ENCODE measurements around the gene ETV4. TPM values are rescaled to one million over a fixed set of nuclear protein-coding genes. Genes with fewer than 3 reads are reported as not detected.

ETV4 gene
- total RNA-seq, 2 experiments from 2014 or later: 2.9 to 3.3 TPM

DNA sequence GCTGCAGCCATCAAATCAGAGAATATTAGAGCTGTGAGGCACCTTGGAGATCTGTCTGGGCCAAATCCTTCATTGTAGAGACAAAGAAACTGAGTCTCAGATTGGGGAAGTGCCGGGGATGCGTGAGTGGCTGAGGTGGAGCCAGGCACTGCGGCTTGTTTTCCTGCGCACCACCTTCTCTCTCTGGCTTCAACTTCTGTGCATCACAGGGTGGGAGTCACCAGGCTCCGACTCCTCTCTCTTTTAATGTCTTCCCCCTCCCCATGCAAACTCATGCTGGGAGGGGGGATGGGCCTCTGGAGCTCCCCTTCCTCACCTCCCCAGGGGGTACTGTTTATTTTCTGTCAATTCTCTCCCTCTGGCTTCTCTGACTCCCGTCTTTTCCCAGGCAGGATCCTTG lies 8.7 kb upstream of the ETV4 start:
- intact Hi-C loops (cut with DNase I, micrococcal nuclease): no loop called here
- no peak overlapping the region for H3K4me3 Mint-ChIP-seq
- ATAC-seq (no peak), DNase-seq (no peak)
- CTCF ChIA-PET: interaction anchor here (2.2 kb wide), 1 partner anchor 22 kb away, joined by 6 read pairs; no protein-coding TSS in a partner anchor
- H3K27me3 Mint-ChIP-seq: peaks cover 17% of the 10 kb centered on the region
- H3K36me3 Mint-ChIP-seq (ENCODE audit: low read depth): no peaks in the 10 kb centered on the region
- POLR2A ChIA-PET: no interaction called here
- no peaks in the 10 kb centered on the region for H3K9me3 Mint-ChIP-seq (ENCODE audit: low read depth)
- H3K27ac Mint-ChIP-seq: no peak overlapping the region
- H3K4me1 Mint-ChIP-seq: peaks cover 5% of the 10 kb centered on the region

- DNase-seq (no peak), ATAC-seq (no peak)
- Mint-ChIP-seq H3K4me1 (peaks cover 5% of the 10 kb centered on the region), H3K9me3 (ENCODE audit: low read depth) (no peaks in the 10 kb centered on the region), H3K4me3 (no peak overlapping the region), H3K27me3 (peaks cover 24% of the 10 kb centered on the region), H3K36me3 (ENCODE audit: low read depth) (no peaks in the 10 kb centered on the region), H3K27ac (no peak overlapping the region)
- ChIA-PET CTCF (interaction anchor here (0.6 to 2.6 kb wide), 4 partner anchors 10 to 70 kb away, joined by 3 to 14 read pairs (median 4); partner anchors contain the start of gene DHX8), POLR2A (no interaction called here)
- intact Hi-C loops (cut with DNase I, micrococcal nuclease): no loop called here
Measured at GRCh38 chr17:43553573-43553972, 7.4 kb upstream of the ETV4 start.

DNA sequence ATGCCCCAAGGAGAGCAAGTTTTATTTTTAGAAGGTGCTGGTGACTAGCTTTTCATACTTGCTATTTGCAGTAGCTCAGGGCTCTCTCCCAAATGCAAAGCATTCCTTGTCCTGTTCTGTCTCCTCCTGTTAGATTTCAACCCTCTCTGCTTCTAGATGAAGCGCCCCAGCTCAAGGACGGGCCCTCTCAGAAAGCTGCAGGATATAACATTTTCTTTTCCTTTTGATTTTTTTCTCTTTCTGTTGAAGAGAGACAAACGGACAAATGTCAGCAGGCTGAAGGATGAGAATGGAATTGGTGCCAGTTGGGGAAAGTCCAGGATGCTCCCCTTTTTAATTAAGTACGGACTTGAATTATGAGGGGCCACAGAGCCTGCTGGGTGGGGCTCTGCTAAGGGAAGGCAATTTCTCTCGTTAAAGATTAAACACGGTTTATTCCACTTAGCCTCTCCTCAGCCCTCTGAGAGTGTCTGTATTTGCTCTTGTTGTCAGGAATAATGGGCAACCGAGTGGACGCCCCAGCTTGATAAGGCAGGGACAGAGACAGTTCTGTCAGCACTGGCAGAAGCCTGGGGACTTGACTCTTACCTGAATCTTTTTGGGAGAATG lies 6.2 kb upstream of the ETV4 start:
- H3K27ac Mint-ChIP-seq: no peak overlapping the region
- CTCF ChIA-PET: interaction anchor here (0.5 to 2.6 kb wide), 5 partner anchors 15 to 208 kb away, joined by 3 to 14 read pairs (median 4); no protein-coding TSS in a partner anchor
- H3K9me3 Mint-ChIP-seq (ENCODE audit: low read depth): no peaks in the 10 kb centered on the region

DNA sequence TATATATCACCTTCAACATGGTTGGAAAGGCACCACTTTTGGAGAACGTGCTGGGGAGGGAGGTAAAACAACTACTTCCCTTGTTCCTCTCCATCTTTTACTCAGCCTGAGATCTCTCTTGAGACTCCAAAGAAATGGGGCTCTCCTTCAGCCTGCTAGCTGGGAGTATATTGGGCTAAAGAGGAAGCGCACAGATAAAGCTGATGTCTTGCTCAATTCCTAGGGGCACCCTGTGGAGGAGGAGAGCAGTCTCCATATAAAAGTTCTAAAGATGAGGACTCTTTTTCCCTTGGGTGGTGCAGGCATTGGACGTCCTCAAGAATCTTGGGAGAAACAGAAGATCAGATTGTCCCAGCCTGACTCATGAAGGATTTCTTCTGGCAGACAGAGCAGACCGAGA lies 4.6 kb upstream of the ETV4 start:
- no peak overlapping the region for H3K4me3 Mint-ChIP-seq
- ChIA-PET POLR2A (interaction anchor here (0.7 kb wide), 1 partner anchor 279 kb away, joined by 3 read pairs; no protein-coding TSS in a partner anchor), CTCF (no interaction called here)
- no peak for DNase-seq
- no peak for ATAC-seq
- intact Hi-C loops (cut with DNase I, micrococcal nuclease): no loop called here
- peaks cover 38% of the 10 kb centered on the region for H3K27me3 Mint-ChIP-seq
- no peak overlapping the region for H3K27ac Mint-ChIP-seq
- no peaks in the 10 kb centered on the region for H3K9me3 Mint-ChIP-seq (ENCODE audit: low read depth)
- peaks cover 11% of the 10 kb centered on the region for H3K4me1 Mint-ChIP-seq
- H3K36me3 Mint-ChIP-seq (ENCODE audit: low read depth): no peaks in the 10 kb centered on the region

More for the DNA sequence above, 6.2 kb upstream of the ETV4 start:
- ATAC-seq: no peak
- no peak for DNase-seq
- POLR2A ChIA-PET: no interaction called here
- intact Hi-C loops (cut with DNase I, micrococcal nuclease): no loop called here
- no peak overlapping the region for H3K4me3 Mint-ChIP-seq
- peaks cover 33% of the 10 kb centered on the region for H3K27me3 Mint-ChIP-seq
- H3K4me1 Mint-ChIP-seq: peaks cover 7% of the 10 kb centered on the region
- no peaks in the 10 kb centered on the region for H3K36me3 Mint-ChIP-seq (ENCODE audit: low read depth)

- Mint-ChIP-seq H3K4me1 (peaks cover 17% of the 10 kb centered on the region), H3K9me3 (ENCODE audit: low read depth) (no peaks in the 10 kb centered on the region), H3K4me3 (no peak overlapping the region), H3K27me3 (peaks cover 41% of the 10 kb centered on the region), H3K27ac (no peak overlapping the region), H3K36me3 (ENCODE audit: low read depth) (no peaks in the 10 kb centered on the region)
- ChIA-PET POLR2A (no interaction called here), CTCF (no interaction called here)
- ATAC-seq (no peak), DNase-seq (no peak)
- intact Hi-C loops (cut with DNase I, micrococcal nuclease): no loop called here
Measured at GRCh38 chr17:43549496-43549895, 3.4 kb upstream of the ETV4 start.

DNA sequence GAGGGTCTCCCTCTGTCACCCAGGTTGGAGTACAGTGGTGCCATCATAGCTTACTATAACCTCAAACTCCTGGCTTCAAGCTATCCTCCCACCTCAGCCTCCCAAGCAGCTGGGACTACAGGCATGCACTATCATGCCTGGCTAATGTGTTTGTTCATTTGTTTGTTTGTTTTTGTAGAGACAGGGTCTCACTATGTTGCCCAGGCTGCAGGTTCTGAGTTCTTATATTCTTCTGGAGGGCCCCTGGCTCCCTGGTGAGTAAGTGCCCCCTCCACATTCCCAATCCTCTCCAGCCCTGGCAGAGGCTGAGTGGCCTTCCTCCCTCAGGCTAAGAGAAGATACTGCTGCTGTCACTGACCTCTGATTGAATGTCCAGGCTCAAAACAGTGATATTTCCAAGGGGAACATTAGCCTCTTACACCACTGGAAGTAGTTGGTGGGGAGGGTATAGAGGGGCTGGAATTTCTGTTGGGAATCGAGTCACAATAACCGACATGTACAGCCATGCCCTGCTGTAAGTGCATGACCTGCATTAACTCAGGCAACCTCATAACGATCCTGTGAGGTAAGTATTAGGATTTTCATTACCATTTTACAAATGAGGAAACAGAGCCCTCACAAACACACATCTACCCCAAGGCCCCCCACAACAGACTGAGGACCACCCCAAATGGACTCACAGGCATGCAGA lies 2.7 kb upstream of the ETV4 start:
- ChIA-PET POLR2A (no interaction called here), CTCF (interaction anchor here (1.2 kb wide), 1 partner anchor 155 kb away, joined by 3 read pairs; no protein-coding TSS in a partner anchor)
- Mint-ChIP-seq H3K27me3 (peaks cover 48% of the 10 kb centered on the region), H3K4me3 (no peak overlapping the region), H3K9me3 (ENCODE audit: low read depth) (no peaks in the 10 kb centered on the region), H3K4me1 (peaks cover 17% of the 10 kb centered on the region), H3K27ac (no peak overlapping the region), H3K36me3 (ENCODE audit: low read depth) (no peaks in the 10 kb centered on the region)
- DNase-seq: no peak
- intact Hi-C loops (cut with DNase I, micrococcal nuclease): no loop called here
- no peak for ATAC-seq

- H3K27me3 Mint-ChIP-seq: peaks cover 49% of the 10 kb centered on the region
- no peaks in the 10 kb centered on the region for H3K9me3 Mint-ChIP-seq (ENCODE audit: low read depth)
- intact Hi-C loops (cut with DNase I, micrococcal nuclease): loop anchor here in 1 of 2 experiments (2.0 kb wide), 1 partner anchor 159 kb away; no protein-coding TSS in a partner anchor
- DNase-seq (no peak), ATAC-seq (no peak)
- peaks cover 17% of the 10 kb centered on the region for H3K4me1 Mint-ChIP-seq
- no peak overlapping the region for H3K27ac Mint-ChIP-seq
- POLR2A ChIA-PET: interaction anchor here (1.9 kb wide), 1 partner anchor 180 kb away, joined by 9 read pairs; no protein-coding TSS in a partner anchor
- H3K36me3 Mint-ChIP-seq (ENCODE audit: low read depth): no peaks in the 10 kb centered on the region
- no peak overlapping the region for H3K4me3 Mint-ChIP-seq
- CTCF ChIA-PET: interaction anchor here (1.0 to 2.4 kb wide), 4 partner anchors 23 to 154 kb away, joined by 3 to 19 read pairs (median 3); no protein-coding TSS in a partner anchor
Measured at GRCh38 chr17:43547659-43548256, 1.6 kb upstream of the ETV4 start.

- no peak overlapping the region for H3K27ac Mint-ChIP-seq
Measured at GRCh38 chr17:43547189-43547550, 1.0 kb upstream of the ETV4 start.

GRCh38 chr17:43545383-43545632 lies 832 bp downstream of the ETV4 start:
- intact Hi-C loops (cut with DNase I, micrococcal nuclease): no loop called here
- Mint-ChIP-seq H3K27ac (no peak overlapping the region), H3K9me3 (ENCODE audit: low read depth) (no peaks in the 10 kb centered on the region), H3K4me1 (peaks cover 17% of the 10 kb centered on the region), H3K4me3 (peak overlapping the region; percentile 75), H3K36me3 (ENCODE audit: low read depth) (no peaks in the 10 kb centered on the region), H3K27me3 (peaks cover 45% of the 10 kb centered on the region)
- ATAC-seq (peak; percentile 4), DNase-seq (peak; percentile 47)
- ChIA-PET CTCF (interaction anchor here (0.7 kb wide), 1 partner anchor 61 kb away, joined by 3 read pairs; the partner anchor contains the start of gene DHX8), POLR2A (interaction anchor here (0.6 to 0.7 kb wide), 2 partner anchors 65 to 147 kb away, joined by 3 to 6 read pairs; no protein-coding TSS in a partner anchor)

More at GRCh38 chr17:43547189-43547550, 1.0 kb upstream of the ETV4 start:
- ChIA-PET POLR2A (interaction anchor here (1.9 kb wide), 1 partner anchor 179 kb away, joined by 9 read pairs; no protein-coding TSS in a partner anchor), CTCF (interaction anchor here (1.0 to 2.4 kb wide), 4 partner anchors 23 to 126 kb away, joined by 3 to 19 read pairs (median 3); no protein-coding TSS in a partner anchor)
- no peak for ATAC-seq
- DNase-seq: no peak
- Mint-ChIP-seq H3K36me3 (ENCODE audit: low read depth) (no peaks in the 10 kb centered on the region), H3K4me1 (peaks cover 17% of the 10 kb centered on the region), H3K4me3 (peak overlapping the region; percentile 75), H3K27me3 (peaks cover 49% of the 10 kb centered on the region), H3K9me3 (ENCODE audit: low read depth) (no peaks in the 10 kb centered on the region)
- intact Hi-C loops (cut with DNase I, micrococcal nuclease): loop anchor here in 1 of 2 experiments (2.0 kb wide), 1 partner anchor 158 kb away; no protein-coding TSS in a partner anchor

GRCh38 chr17:43543771-43544575 lies 2.2 kb downstream of the ETV4 start:
- H3K36me3 Mint-ChIP-seq (ENCODE audit: low read depth): no peaks in the 10 kb centered on the region
- no peak for ATAC-seq
- intact Hi-C loops (cut with DNase I, micrococcal nuclease): no loop called here
- peaks cover 38% of the 10 kb centered on the region for H3K27me3 Mint-ChIP-seq
- no peak for DNase-seq
- no peak overlapping the region for H3K4me3 Mint-ChIP-seq
- ChIA-PET POLR2A (no interaction called here), CTCF (interaction anchor here (0.6 to 1.3 kb wide), 3 partner anchors 10 to 32 kb away, joined by 3 to 7 read pairs (median 3); no protein-coding TSS in a partner anchor)
- H3K9me3 Mint-ChIP-seq (ENCODE audit: low read depth): no peaks in the 10 kb centered on the region
- no peak overlapping the region for H3K27ac Mint-ChIP-seq
- H3K4me1 Mint-ChIP-seq: peaks cover 17% of the 10 kb centered on the region

- peaks cover 36% of the 10 kb centered on the region for H3K27me3 Mint-ChIP-seq
- intact Hi-C loops (cut with DNase I, micrococcal nuclease): no loop called here
- H3K27ac Mint-ChIP-seq: no peak overlapping the region
- no peaks in the 10 kb centered on the region for H3K9me3 Mint-ChIP-seq (ENCODE audit: low read depth)
- ChIA-PET CTCF (interaction anchor here (1.2 to 1.3 kb wide), 3 partner anchors 11 to 34 kb away, joined by 3 to 7 read pairs (median 4); no protein-coding TSS in a partner anchor), POLR2A (no interaction called here)
- no peak for DNase-seq
- H3K4me3 Mint-ChIP-seq: no peak overlapping the region
- H3K4me1 Mint-ChIP-seq: peaks cover 17% of the 10 kb centered on the region
- H3K36me3 Mint-ChIP-seq (ENCODE audit: low read depth): no peaks in the 10 kb centered on the region
- ATAC-seq: no peak
Measured at GRCh38 chr17:43543300-43543699, 2.8 kb downstream of the ETV4 start.
